RWPE1 (cell line): ENCODE measurements around the gene KRTAP5-3.

ENCODE experiments used
- CTCF ChIA-PET: fragments of 350-600 bp; sonication (Branson Sonifier 250); formaldehyde crosslinking; extraction: SDS; loops from one replicate; lab custom pipeline; 2021; lab: Yijun Ruan, JAX
- POLR2A ChIA-PET: fragments of 400-600 bp; formaldehyde crosslinking; extraction: SDS; loops from one replicate; lab custom pipeline; 2020; ENCODE audit warnings: antibody characterized with exemption; ENCODE audit not compliant: low non-redundant PET; lab: Yijun Ruan, JAX
- DNase-seq: peaks from one replicate; pipeline ENCODE4 v3.0.0; 2012; ENCODE audit warnings: low spot score
- H3K27ac ChIP-seq: fragments of 450-650 bp; 2 replicates; pipeline ENCODE4 v1.5.1; 2017
- CTCF ChIP-seq: fragments of 450-650 bp; conservative IDR thresholded peaks from 2 replicates; pipeline ENCODE4 v1.5.1; 2017; ENCODE audit warnings: low read depth, mild to moderate bottlenecking

The KRTAP5-3 gene

GRCh38 chr11:1573077-1573902 lies 35.0 kb downstream of the KRTAP5-3 start:
- POLR2A ChIA-PET: no interaction called here
- no peak for TF ChIP-seq CTCF
- no peak for DNase-seq
- CTCF ChIA-PET: interaction anchor here (1.8 to 3.0 kb wide), 5 partner anchors 8 to 40 kb away, joined by 6 to 78 read pairs (median 10); no protein-coding TSS in a partner anchor
- peak overlapping the region; percentile 13 for H3K27ac ChIP-seq

- peak; percentile 96 for DNase-seq
- CTCF ChIA-PET: interaction anchor here (0.7 to 3.0 kb wide), 4 partner anchors 8 to 886 kb away, joined by 3 to 78 read pairs (median 17); no protein-coding TSS in a partner anchor
- POLR2A ChIA-PET: no interaction called here
- TF ChIP-seq CTCF: no peak
- H3K27ac ChIP-seq: no peak within 1 kb of the TSS
Measured at GRCh38 chr11:1572197-1573076, 35.8 kb downstream of the KRTAP5-3 start, which contains the start of gene DUSP8. Gene DUSP8 (minus strand): TSS chr11:1572271. CDS start chr11:1565826, 6,445 bp downstream.

GRCh38 chr11:1571760-1572196 lies 36.5 kb downstream of the KRTAP5-3 start:
- POLR2A ChIA-PET: no interaction called here
- H3K27ac ChIP-seq: no peak overlapping the region
- no peak for TF ChIP-seq CTCF
- CTCF ChIA-PET: interaction anchor here (0.7 kb wide), 1 partner anchor 885 kb away, joined by 3 read pairs; no protein-coding TSS in a partner anchor
- DNase-seq: no peak

- no peak for DNase-seq
- TF ChIP-seq CTCF: no peak
- no peak overlapping the region for H3K27ac ChIP-seq
- POLR2A ChIA-PET: no interaction called here
- CTCF ChIA-PET: interaction anchor here (0.8 kb wide), 1 partner anchor 25 kb away, joined by 3 read pairs; no protein-coding TSS in a partner anchor
Measured at GRCh38 chr11:1570896-1571759, 37.1 kb downstream of the KRTAP5-3 start.

GRCh38 chr11:1570531-1570895 lies 37.8 kb downstream of the KRTAP5-3 start:
- TF ChIP-seq CTCF: no peak
- DNase-seq: no peak
- H3K27ac ChIP-seq: no peak overlapping the region
- ChIA-PET POLR2A (no interaction called here), CTCF (interaction anchor here (0.8 kb wide), 1 partner anchor 24 kb away, joined by 3 read pairs; no protein-coding TSS in a partner anchor)
